CD4-positive, alpha-beta T cell treated with Interleukin-6 at 100 ng/mL for 8 hours (primary cell): Measurements from ENCODE around the gene RNF169.
A peak's percentile ranks its signal among the peaks of the same experiment; 100 is the strongest.
"Not testable (repeated sequence)": the region's sequence is repeated elsewhere in the genome, so short reads cannot be mapped to it uniquely, and the experiment has no call there.

Experiments
- DNase-seq: peaks from one replicate; pipeline ENCODE4 v3.0.0-alpha.2; 2020; ENCODE audit warnings: mixed read lengths, low spot score

RNF169 gene

DNA sequence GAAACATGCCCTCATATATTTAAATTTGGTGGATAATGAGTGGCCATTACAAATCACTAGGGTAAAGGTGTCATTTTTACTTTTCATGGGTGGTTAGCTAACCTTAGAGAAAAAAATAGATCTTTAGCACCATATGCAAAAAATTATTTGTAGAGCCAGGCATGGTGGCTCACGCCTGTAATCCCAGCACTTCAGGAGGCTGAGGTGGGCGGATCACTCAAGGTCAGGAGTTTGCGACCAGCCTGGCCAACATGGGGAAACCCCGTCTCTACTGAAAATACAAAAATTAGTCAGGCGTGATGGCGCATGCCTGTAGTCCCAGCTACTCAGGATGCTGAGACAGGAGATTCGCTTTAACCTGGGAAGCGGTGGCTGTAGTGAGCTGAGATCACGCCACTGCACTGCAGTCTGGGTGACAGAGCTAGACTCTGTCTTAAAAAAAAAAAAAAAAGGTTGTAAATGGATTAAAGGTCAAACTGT is 19.6 kb downstream of the RNF169 start:
- not testable (repeated sequence) for DNase-seq

DNA sequence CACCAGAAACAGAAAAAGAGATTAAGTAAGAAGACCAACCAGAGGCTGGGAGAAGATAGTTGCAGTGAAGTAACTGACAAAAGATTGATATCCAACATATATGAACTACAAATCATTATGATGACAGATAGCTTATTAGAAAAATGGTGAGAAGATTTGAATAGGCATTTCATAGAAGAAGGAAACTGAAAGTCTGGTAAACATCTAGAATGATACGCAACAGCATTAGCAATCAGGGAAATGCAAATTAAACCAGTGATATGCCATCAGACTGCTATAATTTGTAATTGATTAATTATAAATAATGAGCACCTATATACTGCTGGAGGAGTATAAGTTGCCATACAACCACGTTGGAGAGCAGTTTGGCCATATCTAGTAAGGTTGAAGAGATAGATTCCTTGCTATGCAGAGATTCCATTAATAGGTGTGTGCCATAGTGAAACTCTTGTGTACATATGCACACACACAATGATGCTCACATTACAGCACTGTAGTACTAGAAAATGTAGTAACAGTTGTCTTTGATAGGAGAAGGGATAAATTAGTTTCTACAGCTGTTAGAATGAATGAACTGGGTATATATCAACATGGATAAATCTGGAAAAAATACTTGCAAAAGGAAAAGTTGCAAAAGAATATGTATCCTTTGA is 20.5 kb downstream of the RNF169 start:
- DNase-seq: no peak

DNA sequence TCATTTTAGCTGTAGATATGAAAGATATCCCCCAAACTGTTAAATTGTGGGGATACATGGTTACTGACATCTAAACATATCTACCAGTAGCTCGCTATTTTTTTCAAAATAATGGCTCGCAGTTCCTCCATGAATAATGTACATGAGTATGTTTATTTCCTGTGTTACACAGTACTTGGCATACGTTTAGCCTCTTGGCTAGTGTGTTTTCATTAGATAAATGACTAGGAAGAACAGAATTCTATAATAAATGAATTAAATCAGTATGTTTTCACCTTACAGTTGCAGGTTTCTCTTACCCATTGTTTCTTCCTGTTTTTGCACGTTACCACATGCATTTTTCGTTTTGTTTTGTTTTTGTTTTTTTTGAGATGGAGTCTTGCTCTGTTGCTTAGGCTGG is 21.8 kb downstream of the RNF169 start:
- no peak for DNase-seq

- no peak for DNase-seq
These were observed 22.5 kb downstream of the RNF169 start for GRCh38 chr11:74771139-74771538.

DNA sequence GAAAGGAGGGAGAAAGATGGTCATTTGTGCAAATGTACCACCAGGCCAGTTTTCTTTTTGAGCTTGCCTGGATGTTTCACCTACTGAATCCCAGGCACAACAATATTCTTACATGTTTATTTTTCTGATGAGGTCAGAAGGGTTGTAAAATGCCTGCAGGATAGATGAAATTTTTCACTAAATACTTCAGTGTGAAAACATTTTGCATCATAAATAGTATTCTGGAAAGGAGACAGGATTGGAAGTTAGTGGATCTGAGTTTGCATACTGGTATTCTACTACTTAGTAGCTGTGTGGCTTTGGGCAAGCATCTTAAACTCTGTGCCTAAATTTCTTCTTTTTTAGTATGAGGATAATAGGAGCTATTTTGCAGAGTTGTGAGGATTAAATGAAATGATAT is 24.8 kb downstream of the RNF169 start:
- no peak for DNase-seq

- DNase-seq: no peak
These were observed 27.1 kb downstream of the RNF169 start for GRCh38 chr11:74775762-74776161.

DNA sequence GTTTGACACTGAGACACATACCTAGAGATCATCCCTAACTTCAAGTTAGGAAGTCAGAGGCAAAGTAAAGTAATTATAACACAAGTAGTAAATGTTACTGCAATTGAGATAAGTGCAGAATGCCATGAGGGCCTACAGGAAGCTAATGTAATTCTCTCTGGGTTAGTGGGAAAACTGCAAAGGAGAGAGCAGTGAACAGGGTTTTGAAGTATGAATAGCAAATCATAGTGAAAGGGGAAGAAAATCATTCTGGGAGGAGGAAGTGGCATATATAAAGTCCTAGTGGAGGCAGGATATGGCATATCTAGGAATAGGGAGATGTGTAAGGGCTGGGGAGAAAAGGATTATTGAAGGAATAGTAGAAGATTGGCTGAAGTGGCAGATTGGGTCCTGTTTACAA is 27.9 kb downstream of the RNF169 start:
- DNase-seq: no peak

DNA sequence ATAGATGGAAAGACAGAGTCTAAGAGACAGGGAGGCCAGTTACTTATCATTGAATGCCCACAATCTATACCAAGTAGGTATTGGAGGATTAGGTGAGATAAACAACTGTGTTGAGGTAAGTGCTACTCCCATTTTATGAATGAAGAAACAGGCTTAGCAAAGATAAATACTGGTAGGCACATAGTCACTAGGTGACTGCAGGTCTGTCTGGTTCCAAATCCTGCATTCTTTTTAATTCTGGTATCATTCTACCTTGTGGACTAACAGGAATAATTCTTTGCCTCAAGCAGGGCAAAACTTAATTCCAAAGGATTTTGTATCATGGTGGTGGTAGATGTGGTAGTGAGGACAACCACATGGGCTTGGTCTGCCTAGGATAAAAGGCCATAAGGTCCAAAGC is 28.4 kb downstream of the RNF169 start:
- no peak for DNase-seq

DNA sequence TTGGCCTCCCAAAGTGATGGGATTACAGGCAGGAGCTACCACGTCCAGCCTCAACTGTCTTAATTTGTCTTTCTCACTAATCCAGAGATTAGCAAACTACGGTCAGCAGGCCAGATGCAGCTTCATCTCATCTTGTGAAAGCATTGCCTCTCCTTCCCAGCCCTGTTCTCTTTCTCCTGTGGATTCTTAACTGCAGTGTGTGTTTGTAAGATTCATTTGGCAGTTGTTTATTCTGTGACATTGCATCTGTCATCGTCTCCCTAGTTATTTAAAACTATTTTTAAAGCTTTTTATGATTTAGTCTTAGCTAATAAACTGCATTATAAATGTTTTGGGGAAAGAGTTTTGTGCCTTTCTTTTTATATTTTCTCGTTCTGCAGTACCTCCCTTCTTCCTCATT is 29.2 kb downstream of the RNF169 start:
- no peak for DNase-seq

GRCh38 chr11:74778581-74778980 is 29.9 kb downstream of the RNF169 start:
- no peak for DNase-seq

DNA sequence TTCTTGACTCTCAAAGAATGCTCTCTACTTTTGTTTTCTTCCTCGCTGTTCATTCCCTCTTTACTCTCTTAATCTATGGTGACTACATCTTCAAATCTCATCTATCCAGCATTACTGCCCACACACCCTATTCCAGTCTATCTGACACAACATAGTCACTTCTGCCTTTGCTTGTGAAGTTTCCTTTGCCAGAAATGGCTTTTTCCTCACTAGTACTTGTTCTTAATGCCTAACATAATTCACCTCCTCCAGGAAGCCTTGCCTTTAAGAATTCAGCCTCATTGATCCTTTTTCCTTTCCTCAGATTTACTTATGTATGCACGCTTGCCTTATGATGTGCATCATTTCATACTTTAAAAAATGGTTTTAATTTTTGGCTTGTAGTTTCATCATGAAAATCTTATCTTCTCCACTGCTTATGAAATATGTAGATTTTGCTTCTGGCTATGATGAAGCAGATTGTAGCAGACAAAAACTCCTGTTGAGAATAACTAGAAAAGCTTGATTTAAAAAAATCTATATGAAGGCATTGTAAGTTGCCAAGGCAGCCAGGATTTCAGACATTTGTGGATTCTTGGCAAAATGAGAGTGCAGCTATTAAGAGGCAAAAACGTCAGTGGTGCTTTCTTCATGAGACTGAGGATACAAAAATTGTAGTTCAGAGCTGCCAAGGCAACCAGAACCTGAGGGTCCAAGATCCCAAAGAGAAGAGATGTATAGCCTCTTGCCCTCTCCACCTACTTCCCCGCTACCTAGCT is 31.8 kb downstream of the RNF169 start:
- DNase-seq: no peak

GRCh38 chr11:74783241-74783871 is 34.7 kb downstream of the RNF169 start:
- peak; percentile 55 for DNase-seq

- DNase-seq: no peak
These were observed 35.6 kb downstream of the RNF169 start for GRCh38 chr11:74784234-74784633.

DNA sequence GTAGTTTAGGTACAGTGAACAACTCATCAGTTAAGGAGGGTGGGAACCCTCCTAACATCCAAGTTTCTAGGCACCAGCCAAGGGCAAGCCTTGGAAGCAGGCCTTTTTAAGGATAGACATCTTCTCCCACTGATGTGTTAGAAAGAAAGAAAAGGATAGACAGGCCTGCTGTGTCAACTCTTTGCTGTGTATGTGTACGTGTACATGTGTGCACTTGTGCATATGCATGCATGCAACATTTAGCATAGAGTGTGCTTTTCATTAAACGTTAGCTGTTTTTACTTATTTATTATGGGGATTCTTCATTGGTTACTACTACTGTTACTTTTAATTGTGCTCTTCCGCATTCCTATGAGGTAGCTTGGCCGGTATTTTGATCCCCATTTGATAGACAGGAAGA is 36.1 kb downstream of the RNF169 start:
- no peak for DNase-seq

- no peak for DNase-seq
These were observed 37.9 kb downstream of the RNF169 start for GRCh38 chr11:74786574-74786973.

DNA sequence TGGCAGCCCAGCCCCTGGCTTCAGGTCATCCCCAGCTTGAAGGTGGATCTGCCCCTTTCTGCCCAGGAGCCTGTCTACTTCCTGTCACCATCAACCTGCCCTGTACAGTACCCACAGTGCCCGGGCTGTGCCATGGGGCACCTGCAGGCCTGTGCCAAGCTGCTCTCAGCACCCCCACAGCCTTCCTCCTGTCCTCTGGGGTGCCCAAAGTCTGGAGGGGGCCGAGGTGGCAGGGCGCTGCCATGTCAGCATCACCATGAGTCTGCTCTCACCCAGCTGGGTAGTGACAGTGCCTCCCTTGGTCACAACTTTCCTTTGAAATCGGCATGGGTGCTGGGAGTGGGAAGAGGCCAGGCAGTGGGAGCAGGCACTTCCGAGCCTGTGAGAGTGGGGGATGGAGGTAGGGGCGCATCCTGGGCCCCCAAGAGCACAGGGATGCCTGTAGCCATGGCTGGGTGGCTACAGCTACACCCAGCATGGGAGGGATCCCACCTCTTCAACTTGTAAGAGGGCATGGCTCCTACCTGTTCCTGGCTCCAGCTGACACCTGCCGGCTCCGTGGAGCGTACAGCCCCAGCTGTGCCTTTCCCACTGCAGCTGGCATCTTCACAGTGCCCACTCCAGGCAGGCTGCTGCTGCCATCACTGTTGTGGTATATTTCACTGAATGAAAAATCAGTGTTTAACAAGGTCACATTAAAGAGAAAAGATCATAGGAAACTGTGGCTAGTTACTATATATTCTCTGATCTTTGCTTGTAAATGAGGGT is 42.9 kb downstream of the RNF169 start:
- DNase-seq: no peak

- DNase-seq: no peak
These were observed 57.6 kb downstream of the RNF169 start for GRCh38 chr11:74806267-74806666.

- no peak for DNase-seq
These were observed 61.2 kb downstream of the RNF169 start for GRCh38 chr11:74809801-74810200.

GRCh38 chr11:74815966-74816365 is 67.3 kb downstream of the RNF169 start:
- no peak for DNase-seq

DNA sequence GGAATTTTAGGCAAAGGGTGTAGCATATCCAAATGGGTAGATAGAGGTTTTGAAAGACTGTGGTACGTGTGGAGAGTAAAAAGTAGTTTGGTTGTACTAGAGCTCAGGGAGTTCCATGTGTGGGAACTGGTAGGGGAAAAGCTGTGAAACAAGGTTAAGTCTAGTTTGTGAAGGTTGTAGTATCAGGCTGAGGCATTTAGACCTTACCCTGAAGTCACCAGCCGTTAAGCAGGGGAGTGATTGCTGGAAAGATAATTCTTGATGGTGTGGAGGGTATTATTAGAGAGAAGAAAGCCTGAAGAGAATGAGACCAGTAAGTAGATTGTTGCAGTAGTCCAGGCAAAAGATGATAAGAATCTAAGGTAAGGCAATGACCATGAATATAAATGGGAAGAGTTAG is 68.0 kb downstream of the RNF169 start:
- no peak for DNase-seq

DNA sequence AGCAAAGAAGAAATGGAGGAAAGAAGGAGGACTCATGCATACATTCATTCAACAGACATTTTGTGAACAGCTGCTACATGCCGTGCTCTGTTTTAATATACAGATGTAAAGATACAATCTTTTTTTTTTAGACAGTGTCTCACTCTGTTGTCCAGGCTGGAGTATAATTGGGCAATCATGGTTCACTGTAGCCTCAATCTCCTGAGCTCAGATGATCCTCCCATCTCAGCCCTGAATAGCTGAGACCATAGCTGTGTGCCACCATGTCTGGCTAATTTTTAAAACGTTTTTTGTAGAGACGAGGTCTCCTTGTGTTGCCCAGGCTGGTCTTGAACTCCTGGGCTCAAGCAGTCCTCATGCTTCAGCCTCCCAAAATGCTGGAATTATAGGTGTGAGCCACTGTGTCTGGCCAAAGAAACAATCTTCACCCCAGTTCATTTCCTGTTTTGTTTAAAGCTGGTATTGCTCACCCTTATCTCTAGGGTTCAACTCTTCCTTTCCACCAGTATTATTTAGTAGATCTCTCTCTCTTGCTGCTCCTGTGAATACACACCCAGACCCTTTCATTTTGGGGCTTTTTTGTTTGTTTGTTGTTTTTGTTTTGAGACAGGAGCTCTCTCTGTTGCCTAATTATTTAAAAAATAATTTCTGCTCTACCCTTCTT is 69.8 kb downstream of the RNF169 start:
- no peak for DNase-seq

DNA sequence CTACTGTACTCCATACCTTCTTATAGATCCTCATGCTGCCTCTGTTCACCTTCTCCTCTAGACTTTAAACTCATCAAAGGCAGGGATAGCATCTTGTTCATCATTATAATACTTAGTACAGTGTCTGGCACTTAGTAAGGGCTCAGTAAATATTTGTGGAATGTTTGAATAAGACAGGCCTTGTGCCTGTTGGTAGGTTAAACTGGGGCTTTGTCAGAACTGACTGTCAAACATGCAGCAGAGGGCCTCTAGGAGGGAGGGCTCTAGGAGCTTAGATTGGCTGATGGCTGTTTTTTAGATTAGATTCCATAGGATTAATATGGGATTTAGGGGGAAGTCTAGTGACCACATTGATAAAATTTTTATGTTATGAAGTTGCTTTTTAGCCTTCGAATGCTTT is 70.8 kb downstream of the RNF169 start:
- no peak for DNase-seq
